D721Med (cell line): ENCODE measurements around the gene ZNF543.

Experiments used
- DNase-seq: peaks from one replicate; pipeline ENCODE4 v3.0.0; 2011; ENCODE audit warnings: low spot score; ENCODE audit not compliant: insufficient read length
- FAIRE-seq: peaks from 2 replicates; lab custom pipeline; 2011; peaks lifted over from hg19 to GRCh38; lab: Jason Lieb, UNC
- TF ChIP-seq, protein P1 (sequence below): IDR thresholded peaks from 2 replicates; pipeline ENCODE4 v1.5.1; 2012; ENCODE audit warnings: mild to moderate bottlenecking, control low read depth; ENCODE audit not compliant: insufficient read depth; ENCODE audit errors: missing control alignments

Gene ZNF543

GRCh38 chr19:57280962-57281400 lies 39.3 kb upstream of the ZNF543 start:
- DNase-seq (no peak), FAIRE-seq (no peak)
- TF ChIP-seq, protein P1, sequence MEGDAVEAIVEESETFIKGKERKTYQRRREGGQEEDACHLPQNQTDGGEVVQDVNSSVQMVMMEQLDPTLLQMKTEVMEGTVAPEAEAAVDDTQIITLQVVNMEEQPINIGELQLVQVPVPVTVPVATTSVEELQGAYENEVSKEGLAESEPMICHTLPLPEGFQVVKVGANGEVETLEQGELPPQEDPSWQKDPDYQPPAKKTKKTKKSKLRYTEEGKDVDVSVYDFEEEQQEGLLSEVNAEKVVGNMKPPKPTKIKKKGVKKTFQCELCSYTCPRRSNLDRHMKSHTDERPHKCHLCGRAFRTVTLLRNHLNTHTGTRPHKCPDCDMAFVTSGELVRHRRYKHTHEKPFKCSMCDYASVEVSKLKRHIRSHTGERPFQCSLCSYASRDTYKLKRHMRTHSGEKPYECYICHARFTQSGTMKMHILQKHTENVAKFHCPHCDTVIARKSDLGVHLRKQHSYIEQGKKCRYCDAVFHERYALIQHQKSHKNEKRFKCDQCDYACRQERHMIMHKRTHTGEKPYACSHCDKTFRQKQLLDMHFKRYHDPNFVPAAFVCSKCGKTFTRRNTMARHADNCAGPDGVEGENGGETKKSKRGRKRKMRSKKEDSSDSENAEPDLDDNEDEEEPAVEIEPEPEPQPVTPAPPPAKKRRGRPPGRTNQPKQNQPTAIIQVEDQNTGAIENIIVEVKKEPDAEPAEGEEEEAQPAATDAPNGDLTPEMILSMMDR = no peak

- TF ChIP-seq, protein P1 = no peak
- FAIRE-seq (no peak), DNase-seq (no peak)
Observed at GRCh38 chr19:57282011-57282643, 38.1 kb upstream of the ZNF543 start.

GRCh38 chr19:57288373-57288772 lies 31.9 kb upstream of the ZNF543 start:
- TF ChIP-seq, protein P1 = no peak
- DNase-seq (no peak), FAIRE-seq (no peak)

- FAIRE-seq (no peak), DNase-seq (no peak)
- TF ChIP-seq, protein P1 = no peak
Observed at GRCh38 chr19:57290970-57291369, 29.3 kb upstream of the ZNF543 start.

GRCh38 chr19:57292547-57292946 lies 27.7 kb upstream of the ZNF543 start:
- TF ChIP-seq, protein P1 = no peak
- FAIRE-seq (no peak), DNase-seq (no peak)

GRCh38 chr19:57293719-57294118 lies 26.6 kb upstream of the ZNF543 start:
- TF ChIP-seq, protein P1 = no peak
- DNase-seq (no peak), FAIRE-seq (no peak)

- no peak for FAIRE-seq
- no peak for DNase-seq
- TF ChIP-seq, protein P1 = no peak
Observed at GRCh38 chr19:57302020-57302465, 18.2 kb upstream of the ZNF543 start.
